HEK293 (cell line): Measurements from ENCODE around the gene AKR1A1.
A peak's percentile ranks its signal among the peaks of the same experiment; 100 is the strongest.

ENCODE experiments used
- CTCF ChIA-PET: fragments of 350-600 bp; formaldehyde crosslinking; extraction: SDS; loops from one replicate; lab custom pipeline; 2021; ENCODE audit warnings: antibody characterized with exemption; lab: Yijun Ruan, JAX
- POLR2A ChIA-PET: fragments of 300-600 bp; formaldehyde crosslinking; extraction: SDS; loops from one replicate; lab custom pipeline; 2020; ENCODE audit warnings: antibody characterized with exemption, inconsistent platforms; lab: Yijun Ruan, JAX
- H3K27ac ChIP-seq: fragments of 200-500 bp; sonication (Bioruptor generic); 2 replicates; pipeline ENCODE4 v1.5.1; 2014; ENCODE audit warnings: low read depth, low read length, control low read depth, inconsistent platforms; ENCODE audit errors: extremely low read depth
- H3K36me3 ChIP-seq, 2 experiments: fragments of 200-500 bp in 1 of 2; sonication (Bioruptor generic) in 1 of 2; 1 replicate in 1 of 2; 2 replicates in 1 of 2; pipeline ENCODE4 v1.5.1; 2014 to 2017; ENCODE audit warnings: inconsistent platforms in 2 of 2, low read length in 2 of 2; ENCODE audit not compliant: control insufficient read depth in 2 of 2, insufficient read depth in 1 of 2
- H3K4me1 ChIP-seq: fragments of 200-500 bp; sonication (Bioruptor generic); 2 replicates; pipeline ENCODE4 v1.5.1; 2014; ENCODE audit warnings: mild to moderate bottlenecking, low read length, inconsistent platforms; ENCODE audit not compliant: control insufficient read depth, insufficient read depth
- H3K4me3 ChIP-seq: 2 replicates; pipeline ENCODE4 v1.5.1; 2011; ENCODE audit warnings: low read depth, mild to moderate bottlenecking, control low read depth, low read length, moderate library complexity
- H3K9me3 ChIP-seq: fragments of 200-500 bp; sonication (Bioruptor generic); 2 replicates; pipeline ENCODE4 v1.5.1; 2014; ENCODE audit warnings: low read depth, low read length, inconsistent platforms; ENCODE audit not compliant: control insufficient read depth, insufficient read depth
- HIC1 ChIP-seq: fragments of 450-650 bp; formaldehyde crosslinking; IDR thresholded peaks from 2 replicates; pipeline ENCODE4 v1.5.1; 2016; ENCODE audit warnings: missing biosample characterization, missing genetic modification characterization
- KLF9 ChIP-seq: fragments of 450-650 bp; formaldehyde crosslinking; IDR thresholded peaks from 2 replicates; pipeline ENCODE4 v1.5.1; 2016; ENCODE audit warnings: missing biosample characterization, missing genetic modification characterization, low read depth
- PRDM10 ChIP-seq: fragments of 450-650 bp; formaldehyde crosslinking; IDR thresholded peaks from 2 replicates; pipeline ENCODE4 v1.5.1; 2016; ENCODE audit warnings: missing biosample characterization, missing genetic modification characterization
- SALL2 ChIP-seq: fragments of 450-650 bp; formaldehyde crosslinking; IDR thresholded peaks from 2 replicates; pipeline ENCODE4 v1.5.0; 2017; ENCODE audit warnings: missing biosample characterization, mild to moderate bottlenecking, missing genetic modification characterization, borderline replicate concordance
- SCRT2 ChIP-seq: fragments of 450-650 bp; formaldehyde crosslinking; IDR thresholded peaks from 2 replicates; pipeline ENCODE4 v1.5.1; 2016; ENCODE audit warnings: missing biosample characterization, missing genetic modification characterization
- SP7 ChIP-seq: fragments of 450-650 bp; formaldehyde crosslinking; IDR thresholded peaks from 2 replicates; pipeline ENCODE4 v1.5.1; 2016; ENCODE audit warnings: missing biosample characterization, missing genetic modification characterization
- WT1 ChIP-seq: fragments of 450-650 bp; formaldehyde crosslinking; IDR thresholded peaks from 2 replicates; pipeline ENCODE4 v1.5.1; 2016; ENCODE audit warnings: missing biosample characterization, missing genetic modification characterization
- ZBTB44 ChIP-seq: fragments of 450-650 bp; IDR thresholded peaks from 2 replicates; pipeline ENCODE4 v1.5.1; 2018; ENCODE audit warnings: missing biosample characterization, mild to moderate bottlenecking, missing genetic modification characterization
- ZFP41 ChIP-seq: fragments of 450-650 bp; formaldehyde crosslinking; IDR thresholded peaks from 2 replicates; pipeline ENCODE4 v1.5.1; 2016; ENCODE audit warnings: missing biosample characterization, missing genetic modification characterization, borderline replicate concordance
- ZNF146 ChIP-seq: fragments of 450-650 bp; formaldehyde crosslinking; IDR thresholded peaks from 2 replicates; pipeline ENCODE4 v1.5.1; 2016; ENCODE audit warnings: missing biosample characterization, missing genetic modification characterization
- ZNF214 ChIP-seq: fragments of 450-650 bp; formaldehyde crosslinking; IDR thresholded peaks from 2 replicates; pipeline ENCODE4 v1.5.1; 2017; ENCODE audit warnings: missing biosample characterization, mild to moderate bottlenecking, missing genetic modification characterization, borderline replicate concordance
- ZNF366 ChIP-seq: fragments of 450-650 bp; formaldehyde crosslinking; conservative IDR thresholded peaks from 2 replicates; pipeline ENCODE4 v1.5.1; 2016; ENCODE audit warnings: missing biosample characterization, missing genetic modification characterization
- ZNF48 ChIP-seq: fragments of 450-650 bp; formaldehyde crosslinking; IDR thresholded peaks from 2 replicates; pipeline ENCODE4 v1.5.1; 2016; ENCODE audit warnings: missing biosample characterization, missing genetic modification characterization
- ZNF600 ChIP-seq: fragments of 450-650 bp; formaldehyde crosslinking; IDR thresholded peaks from 2 replicates; pipeline ENCODE4 v1.5.1; 2016; ENCODE audit warnings: missing biosample characterization, missing genetic modification characterization
- ZNF621 ChIP-seq: fragments of 450-650 bp; formaldehyde crosslinking; IDR thresholded peaks from 2 replicates; pipeline ENCODE4 v1.5.1; 2017; ENCODE audit warnings: missing biosample characterization, missing genetic modification characterization
- ZNF629 ChIP-seq: fragments of 450-650 bp; formaldehyde crosslinking; IDR thresholded peaks from 2 replicates; pipeline ENCODE4 v1.5.1; 2017; ENCODE audit warnings: missing biosample characterization, missing genetic modification characterization
- ZNF645 ChIP-seq: fragments of 450-650 bp; formaldehyde crosslinking; IDR thresholded peaks from 2 replicates; pipeline ENCODE4; 2016; ENCODE audit warnings: missing biosample characterization, missing genetic modification characterization
- ZNF677 ChIP-seq: fragments of 450-650 bp; IDR thresholded peaks from 2 replicates; pipeline ENCODE4 v1.5.0; 2018; ENCODE audit warnings: missing biosample characterization, mild to moderate bottlenecking, missing genetic modification characterization, moderate library complexity

The AKR1A1 gene

GRCh38 chr1:45617618-45618017 lies 67.0 kb downstream of the AKR1A1 start:
- no peaks in the 10 kb centered on the region for H3K9me3 ChIP-seq
- no peak overlapping the region for H3K4me3 ChIP-seq
- CTCF ChIA-PET = no interaction called here
- POLR2A ChIA-PET = no interaction called here
- no peak overlapping the region for H3K27ac ChIP-seq
- TF ChIP-seq ZNF629 = peak; percentile 32; the same call in 1 of the 2 replicates
- no peak for TF ChIP-seq ZFP41 (tag by site-specific recombination)
- TF ChIP-seq ZNF645 (tag by site-specific recombination) = no peak
- TF ChIP-seq ZNF366 (tag by site-specific recombination) = peak; percentile 60
- peak; percentile 68; the same call in 1 of the 2 replicates for TF ChIP-seq SP7 (tag by site-specific recombination)
- no peak for TF ChIP-seq SALL2
- no peak for TF ChIP-seq ZNF48
- peak; percentile 56 for TF ChIP-seq PRDM10 (tag by site-specific recombination)
- no peak for TF ChIP-seq ZNF600 (tag by site-specific recombination)
- TF ChIP-seq ZNF214 (tag by site-specific recombination) = peak; percentile 73; the same call in 1 of the 2 replicates
- TF ChIP-seq KLF9 (tag by site-specific recombination) = no peak
- TF ChIP-seq ZNF621 (tag by site-specific recombination) = no peak
- peak; percentile 51; the same call in 1 of the 2 replicates for TF ChIP-seq WT1 (tag by site-specific recombination)
- TF ChIP-seq ZNF146 (tag by site-specific recombination) = no peak
- TF ChIP-seq HIC1 (tag by site-specific recombination) = no peak
- no peak for TF ChIP-seq ZBTB44
- H3K36me3 ChIP-seq = peaks cover 43 to 96% of the 10 kb centered on the region in 2 experiments
- H3K4me1 ChIP-seq = no peaks in the 10 kb centered on the region

- ChIA-PET POLR2A (no interaction called here), CTCF (no interaction called here)
- no peak overlapping the region for H3K4me3 ChIP-seq
- H3K27ac ChIP-seq = no peak overlapping the region
- TF ChIP-seq SCRT2 (tag by site-specific recombination) = 0 out of 2 replicates have a peak, but pooled peaks have one; percentile 17
- no peak for TF ChIP-seq ZNF677 (tag by site-specific recombination)
- H3K4me1 ChIP-seq = no peaks in the 10 kb centered on the region
- peaks cover 28 to 96% of the 10 kb centered on the region in 2 experiments for H3K36me3 ChIP-seq
- H3K9me3 ChIP-seq = no peaks in the 10 kb centered on the region
Observed at GRCh38 chr1:45619149-45619921, 68.7 kb downstream of the AKR1A1 start.
